Measurements from ENCODE around the gene FOXC2.

- no peak for TF ChIP-seq RAD51 (IDR thresholded peaks at IDR 0.05; ENCODE audit: borderline replicate concordance)
- no peak for TF ChIP-seq ZNF318 (CRISPR knock-in tag; IDR thresholded peaks at IDR 0.05)
- no peak for TF ChIP-seq ZNF672 (CRISPR knock-in tag; IDR thresholded peaks at IDR 0.05)
- TF ChIP-seq REST (IDR thresholded peaks at IDR 0.05; ENCODE audit: borderline replicate concordance in 1 of 2, low read depth in 1 of 2, low read length in 2 of 2), result no peak
- no peak for TF ChIP-seq ZFX (CRISPR knock-in tag; IDR thresholded peaks at IDR 0.05; ENCODE audit: low read depth)
- no peak for TF ChIP-seq PAXIP1 (CRISPR knock-in tag; conservative IDR thresholded peaks at IDR 0.05)
- no peak for TF ChIP-seq EZH2 (conservative IDR thresholded peaks at IDR 0.05; ENCODE audit: low read depth, low read length)
- TF ChIP-seq RBAK (CRISPR knock-in tag; IDR thresholded peaks at IDR 0.05), result no peak
- TF ChIP-seq ZNF274 (CRISPR knock-in tag; IDR thresholded peaks at IDR 0.05), result no peak
- no peak for TF ChIP-seq CTCF (CRISPR knock-in tag; IDR thresholded peaks at IDR 0.05)
- TF ChIP-seq RFX5 (IDR thresholded peaks at IDR 0.05; ENCODE audit: low read depth, low read length), result no peak
- no peak for TF ChIP-seq SSRP1 (CRISPR knock-in tag; IDR thresholded peaks at IDR 0.05)
- no peak for TF ChIP-seq NR2C2 (CRISPR knock-in tag; IDR thresholded peaks at IDR 0.05; ENCODE audit: borderline replicate concordance)
- TF ChIP-seq ARNT (IDR thresholded peaks at IDR 0.05), result no peak
These were observed 33.6 kb upstream of the FOXC2 start for GRCh38 chr16:86533076-86533475.
